SJSA1 (cell line): Measurements from ENCODE around the gene WSCD2. TPM values are rescaled to one million over a fixed set of nuclear protein-coding genes. Genes with fewer than 3 reads are reported as not detected.

Experiments
- DNase-seq, 2 experiments: peaks; one replicate each; pipeline ENCODE4 v3.0.0-alpha.2; 2015 to 2020; ENCODE audit warnings: low spot score in 2 of 2, low read depth in 1 of 2
- H3K27ac ChIP-seq: fragments of 250-450 bp; sonication (Bioruptor Pico); 2 replicates; pipeline ENCODE4 v1.5.1; 2020; ENCODE audit warnings: mild to moderate bottlenecking, moderate library complexity
- H3K27me3 ChIP-seq: fragments of 250-450 bp; sonication (Bioruptor Pico); replicated peaks from 2 replicates; pipeline ENCODE4 v1.5.1; 2020; ENCODE audit warnings: mild to moderate bottlenecking, moderate library complexity
- H3K36me3 ChIP-seq: fragments of 250-450 bp; sonication (Bioruptor Pico); 2 replicates; pipeline ENCODE4 v1.5.1; 2020; ENCODE audit warnings: mild to moderate bottlenecking
- H3K4me1 ChIP-seq: fragments of 250-450 bp; sonication (Bioruptor Pico); replicated peaks from 2 replicates; pipeline ENCODE4 v1.6.1; 2021; ENCODE audit warnings: mild to moderate bottlenecking
- H3K4me3 ChIP-seq: fragments of 250-450 bp; sonication (Bioruptor Pico); 2 replicates; pipeline ENCODE4 v1.5.1; 2020; ENCODE audit warnings: mild to moderate bottlenecking
- H3K9me3 ChIP-seq: fragments of 250-450 bp; sonication (Bioruptor Pico); replicated peaks from 2 replicates; pipeline ENCODE4 v1.5.1; 2020; ENCODE audit warnings: mild to moderate bottlenecking
- total RNA-seq: library from RNA; depleted of rRNA; stranded (reverse); fragments of >200 nt; shearing (Covaris generic); gene quantifications from 2 replicates; pipeline ENCODE4 v1.2.3, GENCODE V29; 2014

Gene WSCD2
- total RNA-seq, 1 experiment from 2014 or later: not detected

DNA sequence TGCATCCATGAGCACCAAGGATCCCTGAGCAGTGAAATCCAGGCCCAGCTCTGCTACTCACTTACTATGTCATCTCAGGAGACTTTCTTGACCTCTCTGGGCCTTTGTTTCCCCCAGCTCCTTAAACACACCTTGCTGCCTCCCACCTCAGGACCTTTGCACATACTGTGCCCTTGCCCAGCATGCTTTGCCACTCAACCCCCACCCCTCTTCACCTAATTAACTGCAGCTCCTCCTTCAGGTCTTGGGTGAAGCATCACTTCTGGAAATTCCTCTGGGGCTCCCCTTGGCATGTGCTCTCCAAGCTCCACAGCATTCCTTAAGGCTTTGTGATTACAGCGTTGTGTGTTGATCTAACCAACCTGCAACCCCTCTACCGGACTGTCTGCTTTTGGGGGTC lies 15.9 kb downstream of the WSCD2 start:
- H3K4me3 ChIP-seq: no peak overlapping the region
- H3K27ac ChIP-seq: no peak overlapping the region
- H3K9me3 ChIP-seq: no peaks in the 10 kb centered on the region
- DNase-seq: no peak
- H3K4me1 ChIP-seq: no peaks in the 10 kb centered on the region
- no peaks in the 10 kb centered on the region for H3K36me3 ChIP-seq
- peaks cover 6% of the 10 kb centered on the region; the same call in 1 of the 2 replicates for H3K27me3 ChIP-seq

DNA sequence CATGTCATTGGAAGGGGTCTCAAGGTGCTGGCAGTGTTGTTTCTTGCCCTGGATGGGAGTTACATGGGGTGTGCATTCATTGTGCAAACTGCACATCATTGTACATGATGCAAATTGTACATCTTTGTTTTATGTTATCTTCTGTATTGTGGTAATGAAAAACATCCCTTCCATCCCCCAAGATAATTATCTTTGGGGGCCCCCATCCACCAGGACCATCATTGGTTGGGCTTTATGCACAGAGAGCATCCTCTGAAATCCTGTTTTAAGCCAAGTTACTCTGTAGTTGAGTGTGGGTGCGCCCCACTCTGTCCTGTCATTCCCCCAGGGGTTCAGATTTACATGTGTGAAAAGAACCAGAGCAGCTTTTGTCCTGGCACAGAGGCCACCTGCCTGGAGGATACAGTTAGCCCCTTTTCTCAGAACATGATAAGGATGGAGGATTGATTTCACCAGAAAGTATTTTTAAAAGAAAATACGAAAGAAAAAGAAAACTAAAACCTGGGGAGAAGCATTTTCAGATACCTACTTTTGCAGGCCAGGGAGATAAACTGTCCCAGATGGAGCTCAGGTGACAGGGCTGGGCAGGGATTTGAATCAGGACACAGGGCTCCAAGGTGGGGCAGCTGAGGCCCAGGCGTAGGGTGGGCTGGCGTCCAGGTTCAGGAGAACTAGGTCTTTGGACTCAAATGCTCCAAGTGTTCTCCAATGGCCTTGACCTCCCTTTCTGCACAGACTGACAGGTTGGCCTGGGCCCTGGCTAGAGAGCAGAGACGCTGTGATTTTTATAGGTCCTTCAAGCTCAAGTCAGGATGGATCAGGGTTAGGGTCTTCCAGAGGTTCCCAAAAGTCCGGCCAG lies 17.2 kb downstream of the WSCD2 start:
- no peak for DNase-seq
- Histone ChIP-seq H3K9me3 (no peaks in the 10 kb centered on the region), H3K36me3 (no peaks in the 10 kb centered on the region), H3K4me1 (no peaks in the 10 kb centered on the region), H3K27ac (no peak overlapping the region), H3K4me3 (no peak overlapping the region), H3K27me3 (peaks cover 8% of the 10 kb centered on the region; the same call in 1 of the 2 replicates)

DNA sequence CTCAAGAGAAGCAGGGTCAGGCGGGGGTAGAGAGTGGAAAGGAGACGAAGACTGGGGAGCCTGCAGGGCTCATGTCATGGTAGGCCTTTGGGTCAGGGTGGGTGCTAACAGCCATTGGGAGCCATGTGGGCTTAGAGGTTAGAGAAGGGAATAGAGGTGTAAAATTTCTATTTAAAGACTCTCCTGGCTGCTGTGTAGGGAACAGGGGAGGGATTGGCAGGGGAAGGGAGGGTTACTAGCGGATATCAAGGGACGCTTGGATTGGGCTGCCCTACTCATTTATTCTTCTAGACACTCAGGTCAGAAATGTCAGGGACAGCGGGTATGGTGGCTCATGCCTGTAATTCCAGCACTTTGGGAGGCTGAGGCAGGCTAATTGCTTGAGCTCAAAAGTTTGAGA lies 18.2 kb downstream of the WSCD2 start:
- H3K27ac ChIP-seq: no peak overlapping the region
- H3K36me3 ChIP-seq: no peaks in the 10 kb centered on the region
- peaks cover 8% of the 10 kb centered on the region; the same call in 1 of the 2 replicates for H3K27me3 ChIP-seq
- no peak overlapping the region for H3K4me3 ChIP-seq
- no peak for DNase-seq
- no peaks in the 10 kb centered on the region for H3K4me1 ChIP-seq
- H3K9me3 ChIP-seq: no peaks in the 10 kb centered on the region

- H3K4me3 ChIP-seq: no peak overlapping the region
- no peaks in the 10 kb centered on the region for H3K4me1 ChIP-seq
- no peaks in the 10 kb centered on the region for H3K9me3 ChIP-seq
These were observed 19.5 kb downstream of the WSCD2 start for GRCh38 chr12:108148521-108149074.

GRCh38 chr12:108150436-108150835 lies 21.3 kb downstream of the WSCD2 start:
- no peaks in the 10 kb centered on the region for H3K36me3 ChIP-seq
- DNase-seq: no peak
- H3K4me3 ChIP-seq: no peak overlapping the region
- H3K27ac ChIP-seq: no peak overlapping the region
- H3K27me3 ChIP-seq: peaks cover 7% of the 10 kb centered on the region; the same call in 1 of the 2 replicates
- H3K4me1 ChIP-seq: no peaks in the 10 kb centered on the region
- H3K9me3 ChIP-seq: no peaks in the 10 kb centered on the region

More at GRCh38 chr12:108148521-108149074, 19.5 kb downstream of the WSCD2 start:
- DNase-seq: no peak
- Histone ChIP-seq H3K27me3 (peaks cover 8% of the 10 kb centered on the region; the same call in 1 of the 2 replicates), H3K27ac (no peak overlapping the region), H3K36me3 (no peaks in the 10 kb centered on the region)

GRCh38 chr12:108151533-108152169 lies 22.6 kb downstream of the WSCD2 start:
- Histone ChIP-seq H3K9me3 (no peaks in the 10 kb centered on the region), H3K4me3 (no peak overlapping the region)

GRCh38 chr12:108152170-108152538 lies 23.1 kb downstream of the WSCD2 start:
- H3K9me3 ChIP-seq: no peaks in the 10 kb centered on the region
- H3K36me3 ChIP-seq: no peaks in the 10 kb centered on the region
- no peak overlapping the region for H3K27ac ChIP-seq
- no peak for DNase-seq
- H3K4me3 ChIP-seq: no peak overlapping the region
- no peaks in the 10 kb centered on the region for H3K4me1 ChIP-seq
- peaks cover 3% of the 10 kb centered on the region; the same call in 1 of the 2 replicates for H3K27me3 ChIP-seq

More at GRCh38 chr12:108151533-108152169, 22.6 kb downstream of the WSCD2 start:
- Histone ChIP-seq H3K4me1 (no peaks in the 10 kb centered on the region), H3K36me3 (no peaks in the 10 kb centered on the region), H3K27ac (no peak overlapping the region), H3K27me3 (peaks cover 3% of the 10 kb centered on the region; the same call in 1 of the 2 replicates)
- no peak for DNase-seq

GRCh38 chr12:108156717-108157116 lies 27.6 kb downstream of the WSCD2 start:
- Histone ChIP-seq H3K4me3 (no peak overlapping the region), H3K4me1 (no peaks in the 10 kb centered on the region), H3K36me3 (no peaks in the 10 kb centered on the region), H3K9me3 (no peaks in the 10 kb centered on the region), H3K27me3 (no peaks in the 10 kb centered on the region), H3K27ac (no peak overlapping the region)
- DNase-seq: no peak

GRCh38 chr12:108157870-108158459 lies 28.9 kb downstream of the WSCD2 start:
- no peak overlapping the region for H3K4me3 ChIP-seq
- H3K9me3 ChIP-seq: no peaks in the 10 kb centered on the region
- H3K4me1 ChIP-seq: no peaks in the 10 kb centered on the region
- no peak for DNase-seq
- no peaks in the 10 kb centered on the region for H3K36me3 ChIP-seq
- H3K27ac ChIP-seq: no peak overlapping the region
- H3K27me3 ChIP-seq: no peaks in the 10 kb centered on the region

DNA sequence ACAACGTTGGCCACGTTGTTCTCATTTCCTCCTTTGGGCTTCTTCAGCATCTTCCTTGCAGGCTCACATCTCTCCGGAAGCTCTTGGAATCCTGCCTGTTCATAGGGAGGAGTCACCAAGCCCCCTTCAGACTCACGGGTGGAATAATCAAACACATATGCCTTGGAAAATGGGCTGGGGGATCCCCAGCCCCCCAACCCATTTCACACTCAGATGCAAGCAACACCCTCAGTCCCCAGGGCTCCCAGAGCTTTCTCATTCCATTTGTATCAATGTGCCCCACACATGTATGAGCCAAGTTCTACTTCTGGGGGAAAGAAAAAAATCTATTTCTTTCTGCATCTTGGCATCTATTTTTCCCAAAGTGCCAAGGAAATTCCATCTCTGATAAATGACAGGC lies 33.1 kb downstream of the WSCD2 start:
- Histone ChIP-seq H3K36me3 (no peaks in the 10 kb centered on the region), H3K27me3 (no peaks in the 10 kb centered on the region), H3K9me3 (no peaks in the 10 kb centered on the region), H3K4me1 (no peaks in the 10 kb centered on the region), H3K27ac (no peak overlapping the region), H3K4me3 (no peak overlapping the region)
- no peak for DNase-seq

GRCh38 chr12:108166505-108166904 lies 37.4 kb downstream of the WSCD2 start:
- Histone ChIP-seq H3K9me3 (no peaks in the 10 kb centered on the region), H3K27me3 (no peaks in the 10 kb centered on the region), H3K36me3 (no peaks in the 10 kb centered on the region), H3K27ac (no peak overlapping the region), H3K4me1 (no peaks in the 10 kb centered on the region), H3K4me3 (no peak overlapping the region)
- DNase-seq: no peak

GRCh38 chr12:108167974-108168373 lies 38.9 kb downstream of the WSCD2 start:
- H3K36me3 ChIP-seq: no peaks in the 10 kb centered on the region
- no peaks in the 10 kb centered on the region for H3K4me1 ChIP-seq
- H3K4me3 ChIP-seq: no peak overlapping the region
- H3K9me3 ChIP-seq: no peaks in the 10 kb centered on the region
- DNase-seq: no peak
- H3K27me3 ChIP-seq: no peaks in the 10 kb centered on the region
- no peak overlapping the region for H3K27ac ChIP-seq

- Histone ChIP-seq H3K4me1 (no peaks in the 10 kb centered on the region), H3K27me3 (no peaks in the 10 kb centered on the region), H3K4me3 (no peak overlapping the region), H3K9me3 (no peaks in the 10 kb centered on the region), H3K36me3 (no peaks in the 10 kb centered on the region), H3K27ac (no peak overlapping the region)
- no peak for DNase-seq
These were observed 40.6 kb downstream of the WSCD2 start for GRCh38 chr12:108169708-108170107.

DNA sequence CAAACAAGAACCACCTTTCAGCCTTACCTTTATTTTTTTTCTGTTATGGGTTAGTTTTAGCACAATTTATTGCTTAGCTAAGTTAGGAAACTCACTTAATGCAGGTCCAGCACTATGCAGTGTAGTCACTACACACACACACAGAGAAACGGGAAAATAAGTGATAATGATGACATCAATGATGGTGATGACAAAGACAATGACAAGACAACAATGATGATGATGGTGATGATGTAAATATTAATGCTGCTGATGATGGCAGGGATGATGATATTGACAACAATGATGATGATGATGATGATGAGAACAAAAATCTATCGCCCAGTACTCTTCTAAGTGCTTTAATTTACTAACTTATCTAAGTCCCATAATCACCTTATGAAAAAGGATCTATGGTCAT lies 41.1 kb downstream of the WSCD2 start:
- no peaks in the 10 kb centered on the region for H3K27me3 ChIP-seq
- H3K9me3 ChIP-seq: no peaks in the 10 kb centered on the region
- no peaks in the 10 kb centered on the region for H3K4me1 ChIP-seq
- H3K4me3 ChIP-seq: no peak overlapping the region
- H3K27ac ChIP-seq: no peak overlapping the region
- DNase-seq: no peak
- H3K36me3 ChIP-seq: no peaks in the 10 kb centered on the region
